Caki2 (cell line): Measurements from ENCODE around the gene BRF1. TPM values are rescaled to one million over a fixed set of nuclear protein-coding genes. Genes with fewer than 3 reads are reported as not detected.

Source experiments
- DNase-seq: peaks from one replicate; pipeline ENCODE4 v3.0.0-alpha.2; 2015; ENCODE audit warnings: low read depth
- in situ Hi-C: cut with HindIII; loops from 2 replicates; pipeline ENCODE4 v1.10.0; 2016; ENCODE audit warnings: low sequenced_read_pairs, low pct_unique_long_range_greater_than_20kb, mixed read lengths
- total RNA-seq: library from RNA; depleted of rRNA; stranded (reverse); fragments of >200 nt; shearing (Covaris generic); gene quantifications from 2 replicates; pipeline ENCODE4 v1.2.3, GENCODE V29; 2014; ENCODE audit warnings: low replicate concordance

BRF1 gene
- total RNA-seq, 1 experiment from 2014 or later: 21.8 TPM

GRCh38 chr14:105209646-105210045, 91.2 kb downstream of the BRF1 start:
- in situ Hi-C loops: no loop called here
- DNase-seq: no peak

- in situ Hi-C loops: no loop called here
- no peak for DNase-seq
Observed at GRCh38 chr14:105209091-105209490, 91.7 kb downstream of the BRF1 start.

GRCh38 chr14:105208738-105209075, 92.1 kb downstream of the BRF1 start:
- in situ Hi-C loops: no loop called here
- no peak for DNase-seq

- in situ Hi-C loops: no loop called here
- DNase-seq: no peak
Observed at GRCh38 chr14:105207996-105208737, 92.6 kb downstream of the BRF1 start.

GRCh38 chr14:105207460-105207901, 93.3 kb downstream of the BRF1 start:
- in situ Hi-C loops: no loop called here
- DNase-seq: no peak

GRCh38 chr14:105206873-105207272, 93.9 kb downstream of the BRF1 start:
- in situ Hi-C loops: no loop called here
- no peak for DNase-seq

GRCh38 chr14:105205673-105206208, 95.1 kb downstream of the BRF1 start:
- peak; percentile 30 for DNase-seq
- in situ Hi-C loops: no loop called here

GRCh38 chr14:105204931-105205672, 95.7 kb downstream of the BRF1 start:
- in situ Hi-C loops: no loop called here

GRCh38 chr14:105204206-105204930, 96.4 kb downstream of the BRF1 start:
- peak; percentile 87 for DNase-seq
- in situ Hi-C loops: no loop called here

More at GRCh38 chr14:105204931-105205672, 95.7 kb downstream of the BRF1 start:
- DNase-seq: no peak

GRCh38 chr14:105203701-105204100, 97.1 kb downstream of the BRF1 start:
- in situ Hi-C loops: no loop called here
- DNase-seq: no peak

- in situ Hi-C loops: no loop called here
- peak; percentile 44 for DNase-seq
Observed at GRCh38 chr14:105203057-105203531, 97.7 kb downstream of the BRF1 start.

- in situ Hi-C loops: no loop called here
- DNase-seq: no peak
Observed at GRCh38 chr14:105201925-105202513, 98.8 kb downstream of the BRF1 start.

- in situ Hi-C loops: no loop called here
- DNase-seq: no peak
Observed at GRCh38 chr14:105201156-105201924, 99.5 kb downstream of the BRF1 start.

- in situ Hi-C loops: no loop called here
- no peak for DNase-seq
Observed at GRCh38 chr14:105200641-105201040, 100.2 kb downstream of the BRF1 start.

- in situ Hi-C loops: no loop called here
- no peak for DNase-seq
Observed at GRCh38 chr14:105200074-105200473, 100.7 kb downstream of the BRF1 start.

- in situ Hi-C loops: no loop called here
- DNase-seq: no peak
Observed at GRCh38 chr14:105199093-105199492, 101.7 kb downstream of the BRF1 start.

GRCh38 chr14:105198588-105198987, 102.2 kb downstream of the BRF1 start:
- no peak for DNase-seq
- in situ Hi-C loops: no loop called here

GRCh38 chr14:105197211-105197641, 103.6 kb downstream of the BRF1 start:
- in situ Hi-C loops: no loop called here
- no peak for DNase-seq
